Measurements from ENCODE around the gene MAML3. TPM values are rescaled to one million over a fixed set of nuclear protein-coding genes. Genes with fewer than 3 reads are reported as not detected.

MAML3 gene
- total RNA-seq, 1 donor from 2014 or later, result 21.8 TPM

DNA sequence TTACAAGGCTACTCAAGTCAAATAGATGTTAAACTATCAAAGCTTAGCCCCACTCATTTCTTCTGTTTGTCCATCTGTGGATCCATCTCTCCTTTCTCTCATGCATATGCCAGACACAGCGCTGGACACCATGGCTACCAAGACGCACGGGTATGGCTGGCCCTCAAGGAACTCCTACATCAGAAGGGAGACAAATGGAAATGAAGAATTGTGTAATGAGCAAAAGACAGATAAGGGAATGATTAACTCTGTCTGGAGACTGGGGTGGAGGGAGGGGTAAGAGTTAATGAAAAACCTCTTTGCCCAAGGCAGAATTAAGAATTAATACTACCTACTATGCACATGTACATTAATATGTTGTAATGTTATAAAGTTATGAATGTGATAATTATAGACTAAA lies 400.3 kb downstream of the MAML3 start:
- DNase-seq (ENCODE audit: extremely low spot score, unreplicated experiment), result no peak
- Mint-ChIP-seq H3K36me3 (no peaks in the 10 kb centered on the region), H3K27me3 (no peaks in the 10 kb centered on the region), H3K4me1 (ENCODE audit: unreplicated experiment) (peaks cover 33% of the 10 kb centered on the region), H3K4me3 (no peak overlapping the region), H3K9me3 (no peaks in the 10 kb centered on the region), H3K27ac (no peak overlapping the region)
- TF ChIP-seq, protein P1, sequence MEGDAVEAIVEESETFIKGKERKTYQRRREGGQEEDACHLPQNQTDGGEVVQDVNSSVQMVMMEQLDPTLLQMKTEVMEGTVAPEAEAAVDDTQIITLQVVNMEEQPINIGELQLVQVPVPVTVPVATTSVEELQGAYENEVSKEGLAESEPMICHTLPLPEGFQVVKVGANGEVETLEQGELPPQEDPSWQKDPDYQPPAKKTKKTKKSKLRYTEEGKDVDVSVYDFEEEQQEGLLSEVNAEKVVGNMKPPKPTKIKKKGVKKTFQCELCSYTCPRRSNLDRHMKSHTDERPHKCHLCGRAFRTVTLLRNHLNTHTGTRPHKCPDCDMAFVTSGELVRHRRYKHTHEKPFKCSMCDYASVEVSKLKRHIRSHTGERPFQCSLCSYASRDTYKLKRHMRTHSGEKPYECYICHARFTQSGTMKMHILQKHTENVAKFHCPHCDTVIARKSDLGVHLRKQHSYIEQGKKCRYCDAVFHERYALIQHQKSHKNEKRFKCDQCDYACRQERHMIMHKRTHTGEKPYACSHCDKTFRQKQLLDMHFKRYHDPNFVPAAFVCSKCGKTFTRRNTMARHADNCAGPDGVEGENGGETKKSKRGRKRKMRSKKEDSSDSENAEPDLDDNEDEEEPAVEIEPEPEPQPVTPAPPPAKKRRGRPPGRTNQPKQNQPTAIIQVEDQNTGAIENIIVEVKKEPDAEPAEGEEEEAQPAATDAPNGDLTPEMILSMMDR (conservative IDR thresholded peaks at IDR 0.05), result no peak

DNA sequence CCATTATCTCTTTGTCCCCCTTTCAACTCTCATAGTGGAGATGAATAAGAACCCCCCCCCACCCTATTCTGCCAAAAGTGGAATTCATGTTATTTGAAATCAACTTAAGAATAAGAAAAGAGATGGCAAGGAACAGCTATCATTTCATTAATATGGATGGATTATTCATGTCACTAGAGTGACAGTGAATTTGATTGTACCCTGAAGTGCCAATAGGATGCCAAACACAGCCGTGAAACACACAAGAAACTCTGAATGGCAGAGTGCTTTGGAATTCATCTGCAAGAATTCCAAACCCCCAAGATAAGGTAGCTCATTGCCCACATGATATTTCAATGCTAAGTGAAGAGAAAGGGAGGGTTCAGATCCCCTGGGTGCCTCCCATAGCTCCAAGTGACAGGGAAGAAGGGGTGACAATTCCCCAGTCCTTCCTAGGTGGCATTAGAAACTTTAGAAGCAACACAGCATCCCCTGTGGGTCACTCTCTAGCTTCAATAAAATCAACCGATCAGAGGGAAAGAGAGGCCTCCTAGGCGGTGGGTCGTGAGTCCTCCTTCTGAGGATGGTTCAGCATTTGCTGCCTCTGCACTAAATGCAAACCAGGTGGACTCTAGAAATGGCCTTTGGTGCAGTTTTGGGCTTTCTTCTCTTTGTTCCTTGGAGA lies 404.0 kb downstream of the MAML3 start:
- Mint-ChIP-seq H3K27me3 (no peaks in the 10 kb centered on the region), H3K4me3 (no peak overlapping the region), H3K4me1 (ENCODE audit: unreplicated experiment) (peaks cover 44% of the 10 kb centered on the region), H3K27ac (no peak overlapping the region), H3K9me3 (no peaks in the 10 kb centered on the region), H3K36me3 (no peaks in the 10 kb centered on the region)
- TF ChIP-seq, protein P1 (conservative IDR thresholded peaks at IDR 0.05), result no peak
- DNase-seq (ENCODE audit: extremely low spot score, unreplicated experiment), result no peak

DNA sequence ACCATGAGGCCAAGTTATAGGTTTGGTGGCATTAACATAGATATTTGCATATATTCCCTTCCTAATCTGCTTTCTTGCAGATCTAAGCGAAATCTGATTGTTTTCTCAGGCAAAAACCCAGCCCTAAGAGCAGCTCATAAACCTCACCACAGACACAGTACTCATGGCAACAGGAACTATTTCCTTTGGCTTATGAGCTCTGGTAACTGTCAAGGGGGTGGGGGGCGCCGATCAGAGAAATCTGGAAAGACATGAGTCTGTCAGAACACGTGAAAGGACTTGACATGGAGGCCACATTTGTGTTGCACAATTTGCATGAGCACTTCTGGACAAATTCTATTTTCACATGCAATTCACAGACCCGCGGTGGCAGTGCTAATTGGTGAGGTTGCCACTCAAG lies 404.6 kb downstream of the MAML3 start:
- no peak for DNase-seq (ENCODE audit: extremely low spot score, unreplicated experiment)
- Mint-ChIP-seq H3K27me3 (no peaks in the 10 kb centered on the region), H3K4me3 (no peak overlapping the region), H3K36me3 (no peaks in the 10 kb centered on the region), H3K27ac (no peak overlapping the region), H3K9me3 (no peaks in the 10 kb centered on the region), H3K4me1 (ENCODE audit: unreplicated experiment) (peaks cover 43% of the 10 kb centered on the region)
- TF ChIP-seq, protein P1 (conservative IDR thresholded peaks at IDR 0.05), result no peak

DNA sequence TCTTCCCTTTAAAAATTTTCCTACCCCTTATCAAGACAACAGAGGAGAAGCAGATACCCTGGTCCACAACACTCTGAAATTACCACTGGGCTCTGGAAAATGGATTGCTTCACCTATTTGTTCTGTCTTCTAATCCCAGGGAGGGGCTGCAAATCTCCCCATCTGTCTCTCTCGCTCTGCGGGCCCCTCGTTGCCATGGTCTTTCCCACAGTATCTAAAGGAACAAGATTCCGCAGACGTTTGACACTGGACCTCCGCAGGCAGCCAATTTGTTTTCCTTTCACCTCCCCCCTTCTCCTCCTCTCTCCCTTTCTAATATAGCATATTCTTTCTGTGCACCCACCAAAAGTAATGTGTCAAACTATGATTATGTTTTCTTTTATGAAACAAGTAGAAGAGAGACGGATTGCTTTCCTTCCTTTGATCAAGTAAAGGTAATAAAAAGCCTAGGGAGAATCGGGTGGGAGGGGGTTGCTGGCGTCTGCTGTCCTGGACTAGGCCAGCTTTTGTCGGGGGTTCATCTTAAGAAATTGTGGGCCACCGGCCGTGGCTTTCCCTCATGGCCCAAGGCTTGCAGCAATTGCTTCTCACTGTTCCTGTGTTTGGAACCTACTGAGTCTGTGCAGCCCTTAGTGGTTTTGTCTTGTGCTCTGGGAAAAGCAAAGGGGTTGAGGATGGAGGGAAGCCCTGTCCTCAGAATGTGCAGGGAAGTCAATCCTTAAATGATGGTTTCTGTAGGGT lies 407.4 kb downstream of the MAML3 start:
- no peaks in the 10 kb centered on the region for H3K9me3 Mint-ChIP-seq
- H3K27ac Mint-ChIP-seq, result peak overlapping the region; percentile 52
- TF ChIP-seq, protein P1 (conservative IDR thresholded peaks at IDR 0.05), result no peak
- H3K4me3 Mint-ChIP-seq, result peak overlapping the region; percentile 58
- no peak for DNase-seq (ENCODE audit: extremely low spot score, unreplicated experiment)
- H3K4me1 Mint-ChIP-seq (ENCODE audit: unreplicated experiment), result peaks cover 51% of the 10 kb centered on the region
- no peaks in the 10 kb centered on the region for H3K27me3 Mint-ChIP-seq
- H3K36me3 Mint-ChIP-seq, result no peaks in the 10 kb centered on the region

DNA sequence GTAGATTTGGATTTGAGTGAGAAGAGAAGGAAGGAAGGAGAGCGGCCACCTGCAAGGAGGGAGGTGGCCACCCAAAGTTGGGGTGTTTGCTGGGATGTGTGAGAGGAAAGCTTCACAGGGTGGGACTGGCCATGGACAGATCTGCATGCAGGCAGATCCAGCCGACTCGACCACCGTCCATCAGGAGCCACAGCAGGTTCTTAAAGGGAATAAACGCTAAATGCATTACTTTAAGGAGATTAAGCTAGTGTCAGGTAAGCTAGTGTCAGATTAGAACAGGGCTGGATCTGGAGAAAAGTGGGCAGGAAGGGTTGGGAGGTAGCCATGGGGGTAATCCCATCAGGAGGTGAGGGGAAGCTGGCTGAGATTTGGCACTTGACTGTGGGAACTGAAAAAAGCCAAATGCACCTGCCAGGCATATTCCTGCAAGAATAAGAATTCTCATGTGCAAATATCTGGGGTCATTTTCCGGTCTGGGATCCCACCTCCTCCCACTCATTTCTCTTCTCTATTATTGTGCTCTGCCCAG lies 408.8 kb downstream of the MAML3 start:
- H3K9me3 Mint-ChIP-seq, result no peaks in the 10 kb centered on the region
- no peak for DNase-seq (ENCODE audit: extremely low spot score, unreplicated experiment)
- H3K27me3 Mint-ChIP-seq, result no peaks in the 10 kb centered on the region
- H3K27ac Mint-ChIP-seq, result peak overlapping the region; percentile 28
- peaks cover 53% of the 10 kb centered on the region for H3K4me1 Mint-ChIP-seq (ENCODE audit: unreplicated experiment)
- no peak overlapping the region for H3K4me3 Mint-ChIP-seq
- TF ChIP-seq, protein P1 (conservative IDR thresholded peaks at IDR 0.05), result no peak
- no peaks in the 10 kb centered on the region for H3K36me3 Mint-ChIP-seq
